Karpas-422 (cell line): Measurements from ENCODE around the gene TMED10. TPM values are rescaled to one million over a fixed set of nuclear protein-coding genes. Genes with fewer than 3 reads are reported as not detected.

Experiments used
- DNase-seq: peaks from one replicate; pipeline ENCODE4 v3.0.0-alpha.2; 2015
- H2AFZ ChIP-seq: fragments of 200-600 bp; sonication (generic); 2 replicates; pipeline ENCODE4 v1.6.1; 2014; ENCODE audit warnings: antibody characterized with exemption, low read length, mixed read lengths
- H3K27ac ChIP-seq: fragments of 200-600 bp; sonication (generic); 2 replicates; pipeline ENCODE4 v1.5.1; 2014; ENCODE audit warnings: mild to moderate bottlenecking, low read length, moderate library complexity
- H3K27me3 ChIP-seq: fragments of 200-600 bp; sonication (generic); 2 replicates; pipeline ENCODE4 v1.6.1; 2014; ENCODE audit warnings: low read length, mixed read lengths
- H3K36me3 ChIP-seq: fragments of 200-600 bp; sonication (generic); 2 replicates; pipeline ENCODE4 v1.6.1; 2014; ENCODE audit warnings: low read length, mixed read lengths; ENCODE audit not compliant: insufficient read depth
- H3K4me1 ChIP-seq: fragments of 200-600 bp; sonication (generic); 2 replicates; pipeline ENCODE4 v1.6.1; 2014; ENCODE audit warnings: mild to moderate bottlenecking, low read length, mixed read lengths
- H3K4me2 ChIP-seq: fragments of 200-600 bp; sonication (generic); 2 replicates; pipeline ENCODE4 v1.6.1; 2014; ENCODE audit warnings: low read length, low read depth, mild to moderate bottlenecking; ENCODE audit not compliant: poor library complexity, severe bottlenecking
- H3K4me3 ChIP-seq: fragments of 200-600 bp; sonication (generic); 2 replicates; pipeline ENCODE4 v1.5.1; 2014; ENCODE audit warnings: mild to moderate bottlenecking, antibody characterized with exemption, low read length, mixed read lengths
- H3K79me2 ChIP-seq: fragments of 200-600 bp; sonication (generic); 2 replicates; pipeline ENCODE4 v1.6.1; 2014; ENCODE audit warnings: mild to moderate bottlenecking, low read length, mixed read lengths
- H3K9ac ChIP-seq: fragments of 200-600 bp; sonication (generic); 2 replicates; pipeline ENCODE4 v1.6.0; 2014; ENCODE audit warnings: low read length
- H3K9me2 ChIP-seq: fragments of 200-600 bp; sonication (generic), shearing (Covaris generic); replicated peaks from 2 replicates; pipeline ENCODE4 v1.6.0; 2014; ENCODE audit warnings: mild to moderate bottlenecking, low read length, moderate library complexity; ENCODE audit not compliant: insufficient read depth
- H3K9me3 ChIP-seq: fragments of 300-700, 200-600 bp; sonication (generic); 2 replicates; pipeline ENCODE4 v1.6.1; 2014; ENCODE audit warnings: low read length, mixed read lengths
- H4K20me1 ChIP-seq: fragments of 200-600 bp; sonication (generic); 2 replicates; pipeline ENCODE4 v1.6.1; 2014; ENCODE audit warnings: mild to moderate bottlenecking, antibody characterized with exemption, low read length, low read depth; ENCODE audit not compliant: insufficient read depth
- total RNA-seq: library from RNA; depleted of rRNA; stranded (reverse); fragments of >200 nt; shearing (Covaris generic); gene quantifications from 2 replicates; pipeline ENCODE4 v1.2.3, GENCODE V29; 2014; ENCODE audit warnings: low replicate concordance

The TMED10 gene
- total RNA-seq, 1 experiment from 2014 or later = 349 TPM

DNA sequence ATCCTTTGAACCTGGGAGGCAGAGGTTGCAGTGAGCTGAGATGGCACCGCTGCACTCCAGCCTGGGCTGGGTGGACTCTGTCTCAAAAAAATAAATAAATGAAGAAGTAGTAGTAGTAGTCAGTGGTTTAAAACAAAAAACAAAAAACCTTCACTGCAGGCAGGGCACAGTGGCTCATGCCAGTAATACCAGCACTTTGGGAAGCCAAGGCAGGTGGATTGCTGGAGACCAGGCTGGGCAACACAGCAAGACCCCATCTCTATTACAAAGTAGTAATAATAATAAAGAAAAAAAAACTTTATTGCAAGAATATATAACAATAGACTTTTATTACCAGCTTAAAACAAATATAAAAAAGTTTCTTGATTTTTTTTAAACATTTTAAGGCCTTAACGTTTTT, 35.8 kb downstream of the TMED10 start:
- Histone ChIP-seq H3K9me2 (no peaks in the 10 kb centered on the region), H3K9ac (no peak overlapping the region), H3K36me3 (peaks cover 5% of the 10 kb centered on the region; the same call in 1 of the 2 replicates), H3K9me3 (no peaks in the 10 kb centered on the region), H3K4me3 (no peak overlapping the region), H3K4me2 (no peak overlapping the region), H2AFZ (no peak overlapping the region), H3K79me2 (peaks cover 74% of the 10 kb centered on the region), H3K27me3 (no peaks in the 10 kb centered on the region), H3K4me1 (peaks cover 42% of the 10 kb centered on the region), H3K27ac (no peak overlapping the region), H4K20me1 (peaks cover 7% of the 10 kb centered on the region; the same call in 1 of the 2 replicates)
- DNase-seq = no peak

DNA sequence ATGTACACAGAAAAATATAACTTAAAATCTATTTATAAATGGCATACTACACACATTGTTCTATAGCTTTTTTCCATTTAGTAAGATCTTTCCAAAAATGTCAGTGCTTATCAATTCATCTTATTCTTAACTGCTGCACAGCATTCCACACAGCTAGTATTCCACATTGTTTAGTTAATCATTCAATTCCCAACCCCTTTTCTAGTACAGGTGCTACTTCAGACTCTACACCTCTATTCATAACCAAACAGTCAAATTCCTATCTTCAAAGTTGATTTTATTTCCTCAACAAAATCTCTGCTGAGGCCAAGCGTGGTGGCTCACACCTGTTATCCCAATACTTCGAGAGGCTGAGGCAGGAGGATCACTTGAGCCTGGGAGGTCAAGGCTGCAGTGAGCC, 37.2 kb downstream of the TMED10 start:
- Histone ChIP-seq H3K27me3 (no peaks in the 10 kb centered on the region), H3K4me3 (peak overlapping the region; percentile 45), H3K4me2 (peak overlapping the region; percentile 64), H3K27ac (peak overlapping the region; percentile 77), H2AFZ (no peak overlapping the region), H3K4me1 (peaks cover 42% of the 10 kb centered on the region), H3K36me3 (peaks cover 8% of the 10 kb centered on the region), H4K20me1 (peaks cover 7% of the 10 kb centered on the region; the same call in 1 of the 2 replicates), H3K9ac (peak overlapping the region; percentile 41; the same call in 1 of the 2 replicates), H3K79me2 (peaks cover 70% of the 10 kb centered on the region), H3K9me3 (no peaks in the 10 kb centered on the region), H3K9me2 (no peaks in the 10 kb centered on the region)
- no peak for DNase-seq

DNA sequence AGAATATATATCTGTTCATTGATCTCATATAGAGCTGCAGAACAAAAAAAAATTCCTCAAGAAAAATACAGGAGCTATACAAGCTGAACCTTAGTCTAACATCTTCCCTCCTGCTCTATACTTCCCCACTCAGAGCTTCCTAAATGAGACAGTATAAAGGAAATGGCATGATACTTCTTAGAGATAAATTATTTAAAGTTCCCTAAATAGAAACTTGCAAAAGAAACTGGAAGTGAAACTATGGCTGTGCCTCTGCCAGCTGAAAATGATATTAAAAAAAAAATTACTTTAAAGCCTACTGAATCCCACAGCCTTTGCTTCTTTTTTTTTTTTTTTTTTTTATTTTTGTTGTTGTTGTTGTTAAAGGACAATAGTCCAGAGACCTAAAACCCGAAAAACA, 37.9 kb downstream of the TMED10 start:
- H3K27me3 ChIP-seq = no peaks in the 10 kb centered on the region
- H3K4me1 ChIP-seq = peaks cover 42% of the 10 kb centered on the region
- peak; percentile 86 for DNase-seq
- peak overlapping the region; percentile 77 for H3K27ac ChIP-seq
- peak overlapping the region; percentile 45 for H3K4me3 ChIP-seq
- H3K9ac ChIP-seq = peak overlapping the region; percentile 41
- peaks cover 70% of the 10 kb centered on the region for H3K79me2 ChIP-seq
- H3K36me3 ChIP-seq = peaks cover 15% of the 10 kb centered on the region
- peaks cover 7% of the 10 kb centered on the region; the same call in 1 of the 2 replicates for H4K20me1 ChIP-seq
- peak overlapping the region; percentile 64 for H3K4me2 ChIP-seq
- H3K9me2 ChIP-seq = no peaks in the 10 kb centered on the region
- H2AFZ ChIP-seq = no peak overlapping the region
- no peaks in the 10 kb centered on the region; the same call in 1 of the 2 replicates for H3K9me3 ChIP-seq

DNA sequence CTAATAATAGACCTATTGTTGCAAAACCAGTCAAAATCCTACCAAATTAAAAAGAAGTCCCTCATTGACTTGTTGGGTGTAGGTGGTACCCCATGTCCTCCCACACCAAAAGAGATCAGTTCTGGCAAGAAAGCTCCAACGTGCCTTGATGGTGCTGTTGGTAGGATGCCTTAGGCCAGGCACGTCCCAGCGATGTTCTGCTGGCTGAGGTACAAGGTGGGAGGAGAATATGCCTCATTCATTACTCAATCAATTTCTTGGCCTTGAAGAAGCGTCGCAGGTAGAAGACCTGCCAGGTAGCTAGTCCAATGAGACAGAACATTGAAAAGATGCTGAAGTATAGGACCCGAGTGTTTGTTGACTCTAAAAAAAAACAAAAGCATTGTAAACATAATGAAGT, 41.8 kb downstream of the TMED10 start:
- Histone ChIP-seq H3K9ac (no peak overlapping the region), H3K79me2 (peaks cover 49% of the 10 kb centered on the region), H3K4me1 (peaks cover 23% of the 10 kb centered on the region), H2AFZ (no peak overlapping the region), H4K20me1 (peaks cover 7% of the 10 kb centered on the region; the same call in 1 of the 2 replicates), H3K4me3 (no peak overlapping the region), H3K4me2 (no peak overlapping the region), H3K27me3 (no peaks in the 10 kb centered on the region), H3K36me3 (peaks cover 23% of the 10 kb centered on the region), H3K27ac (no peak overlapping the region), H3K9me3 (no peaks in the 10 kb centered on the region; the same call in 1 of the 2 replicates), H3K9me2 (no peaks in the 10 kb centered on the region)
- no peak for DNase-seq

DNA sequence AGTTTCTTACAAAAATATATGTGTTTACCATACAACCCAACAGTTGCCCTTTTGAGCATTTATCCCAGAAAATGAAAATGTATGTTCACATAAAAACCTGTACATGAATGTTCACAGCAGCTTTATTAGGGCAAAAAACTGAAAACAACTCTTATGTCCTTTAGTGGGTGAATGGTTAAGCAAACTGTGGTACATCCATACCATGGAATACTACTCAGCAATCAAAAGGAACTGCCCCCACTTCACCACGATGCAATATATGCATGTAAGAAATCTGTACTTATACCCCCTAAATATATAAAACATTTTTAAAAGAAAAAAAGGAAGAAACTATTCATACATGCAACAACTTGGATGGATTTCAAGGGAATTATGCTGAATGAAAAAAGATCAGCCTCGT, 42.8 kb downstream of the TMED10 start:
- H3K79me2 ChIP-seq = peaks cover 50% of the 10 kb centered on the region
- H4K20me1 ChIP-seq = no peaks in the 10 kb centered on the region
- H3K9ac ChIP-seq = no peak overlapping the region
- no peak overlapping the region for H2AFZ ChIP-seq
- peaks cover 25% of the 10 kb centered on the region for H3K36me3 ChIP-seq
- H3K4me3 ChIP-seq = no peak overlapping the region
- DNase-seq = no peak
- no peaks in the 10 kb centered on the region for H3K9me2 ChIP-seq
- no peaks in the 10 kb centered on the region for H3K27me3 ChIP-seq
- no peaks in the 10 kb centered on the region; the same call in 1 of the 2 replicates for H3K9me3 ChIP-seq
- peaks cover 23% of the 10 kb centered on the region for H3K4me1 ChIP-seq
- H3K4me2 ChIP-seq = no peak overlapping the region
- no peak overlapping the region for H3K27ac ChIP-seq

DNA sequence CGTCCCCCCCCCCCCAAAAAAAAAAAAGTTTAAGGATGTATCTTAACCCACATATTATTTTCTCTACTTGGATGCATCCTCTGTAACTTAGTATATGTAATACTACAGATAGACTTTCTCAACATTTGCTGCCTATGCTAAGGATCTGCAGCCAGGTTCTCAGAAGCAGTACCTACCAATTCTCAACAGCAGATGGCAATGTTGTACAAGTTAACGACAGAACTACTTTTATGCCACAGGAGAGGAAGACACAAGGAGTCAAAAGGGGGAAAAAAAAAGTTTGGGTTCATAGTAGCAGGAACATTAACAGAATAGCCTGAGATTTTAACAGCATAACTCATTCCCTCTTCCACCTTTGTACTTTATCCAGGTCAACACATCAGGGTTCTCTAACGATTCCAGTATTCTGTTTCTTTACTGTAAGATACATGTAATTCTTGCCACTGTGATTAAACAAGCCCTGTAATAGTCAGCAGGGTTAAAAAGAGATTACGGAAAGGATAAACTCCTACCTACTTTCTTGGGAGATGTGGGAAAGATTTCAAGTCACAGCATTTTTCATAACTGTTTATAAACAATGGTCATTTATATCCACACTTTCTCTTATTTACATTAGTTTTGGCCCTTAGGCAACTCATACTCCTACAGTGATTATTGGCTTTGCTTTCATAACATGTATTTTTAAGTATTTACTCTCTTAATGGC, 43.9 kb downstream of the TMED10 start:
- peaks cover 53% of the 10 kb centered on the region for H3K79me2 ChIP-seq
- no peak overlapping the region for H3K4me3 ChIP-seq
- H3K27me3 ChIP-seq = no peaks in the 10 kb centered on the region
- H2AFZ ChIP-seq = no peak overlapping the region
- peak; percentile 95 for DNase-seq
- peaks cover 22% of the 10 kb centered on the region for H3K4me1 ChIP-seq
- H3K9me3 ChIP-seq = no peaks in the 10 kb centered on the region; the same call in 1 of the 2 replicates
- H3K9me2 ChIP-seq = no peaks in the 10 kb centered on the region
- H3K36me3 ChIP-seq = peaks cover 25% of the 10 kb centered on the region
- H3K27ac ChIP-seq = no peak overlapping the region
- no peaks in the 10 kb centered on the region for H4K20me1 ChIP-seq
- no peak overlapping the region for H3K4me2 ChIP-seq
- H3K9ac ChIP-seq = no peak overlapping the region

DNA sequence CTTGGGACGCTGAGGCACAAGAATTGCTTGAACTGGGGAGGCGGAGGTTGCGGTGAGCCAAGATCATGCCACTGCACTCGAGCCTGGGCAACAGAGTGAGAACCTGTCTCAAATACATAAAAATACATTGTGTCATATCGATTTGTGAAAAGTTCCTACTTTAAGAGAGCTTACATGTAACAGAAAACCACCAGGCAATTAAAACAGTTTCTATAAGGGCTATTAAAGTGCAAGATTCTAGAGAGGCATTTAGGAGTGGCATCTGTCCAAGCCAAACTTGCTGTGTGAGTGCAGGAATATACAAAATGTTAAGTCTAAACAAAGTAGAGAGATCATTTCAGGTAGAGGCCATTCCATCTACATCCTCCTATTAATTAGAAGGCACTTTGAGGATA, 47.8 kb downstream of the TMED10 start:
- no peak for DNase-seq
- Histone ChIP-seq H3K27ac (peak overlapping the region; percentile 73), H3K27me3 (no peaks in the 10 kb centered on the region), H3K9me3 (no peaks in the 10 kb centered on the region), H3K79me2 (peaks cover 71% of the 10 kb centered on the region), H2AFZ (no peak overlapping the region), H3K4me2 (peak overlapping the region; percentile 86), H3K9ac (peak overlapping the region; percentile 91), H4K20me1 (no peaks in the 10 kb centered on the region), H3K4me3 (peak overlapping the region; percentile 93), H3K4me1 (peaks cover 43% of the 10 kb centered on the region), H3K9me2 (no peaks in the 10 kb centered on the region), H3K36me3 (peaks cover 18% of the 10 kb centered on the region)

DNA sequence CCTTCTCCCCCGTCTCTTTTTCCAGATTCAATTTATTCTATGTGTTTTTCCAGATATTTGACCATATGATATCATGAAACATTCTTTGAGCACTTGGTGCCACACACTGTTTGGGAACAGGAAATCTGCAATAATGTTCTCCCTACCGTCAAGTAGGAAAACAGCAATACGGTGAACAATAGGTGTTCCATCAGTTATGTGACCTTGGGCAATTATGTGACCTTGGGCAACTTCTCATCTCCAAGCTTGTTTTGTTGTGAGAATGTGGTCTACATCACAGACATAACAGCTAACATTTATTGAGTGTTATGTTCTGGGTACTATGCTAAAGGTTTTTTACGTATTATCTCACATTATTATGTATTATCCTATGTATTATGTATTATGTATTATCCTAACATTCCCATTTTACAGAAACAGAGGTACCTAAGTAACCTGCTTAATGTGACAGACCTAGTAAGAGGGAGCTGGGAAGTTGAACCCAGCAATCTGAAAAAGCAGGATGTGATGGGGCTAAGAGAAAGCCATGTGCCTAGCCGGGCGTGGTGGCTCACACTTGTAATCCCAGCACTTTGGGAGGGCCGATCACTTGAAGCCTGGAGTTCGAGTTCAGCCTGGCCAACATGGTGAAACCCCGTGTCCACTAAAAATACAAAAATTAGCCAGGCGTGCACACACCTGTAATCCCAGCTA, 48.4 kb downstream of the TMED10 start:
- Histone ChIP-seq H3K79me2 (peaks cover 69% of the 10 kb centered on the region), H3K4me1 (peaks cover 43% of the 10 kb centered on the region), H3K9me2 (no peaks in the 10 kb centered on the region), H3K36me3 (peaks cover 15% of the 10 kb centered on the region; the same call in 1 of the 2 replicates), H3K9ac (peak overlapping the region; percentile 91), H3K9me3 (no peaks in the 10 kb centered on the region), H3K27ac (peak overlapping the region; percentile 73), H2AFZ (no peak overlapping the region), H3K4me3 (peak overlapping the region; percentile 93), H3K27me3 (no peaks in the 10 kb centered on the region), H4K20me1 (no peaks in the 10 kb centered on the region), H3K4me2 (peak overlapping the region; percentile 86)
- peak; percentile 63 for DNase-seq
